GM19397 (cell line): ENCODE measurements around the gene TMC4.

ENCODE experiments used
- ATAC-seq: cut with Tn5 transposase; IDR thresholded peaks from one replicate; pipeline ENCODE4 v1.9.1; 2021; ENCODE audit warnings: mild to moderate bottlenecking, moderate library complexity; ENCODE audit not compliant: unreplicated experiment

Gene TMC4

GRCh38 chr19:54156953-54157352 lies 16.0 kb downstream of the TMC4 start:
- ATAC-seq = no peak

DNA sequence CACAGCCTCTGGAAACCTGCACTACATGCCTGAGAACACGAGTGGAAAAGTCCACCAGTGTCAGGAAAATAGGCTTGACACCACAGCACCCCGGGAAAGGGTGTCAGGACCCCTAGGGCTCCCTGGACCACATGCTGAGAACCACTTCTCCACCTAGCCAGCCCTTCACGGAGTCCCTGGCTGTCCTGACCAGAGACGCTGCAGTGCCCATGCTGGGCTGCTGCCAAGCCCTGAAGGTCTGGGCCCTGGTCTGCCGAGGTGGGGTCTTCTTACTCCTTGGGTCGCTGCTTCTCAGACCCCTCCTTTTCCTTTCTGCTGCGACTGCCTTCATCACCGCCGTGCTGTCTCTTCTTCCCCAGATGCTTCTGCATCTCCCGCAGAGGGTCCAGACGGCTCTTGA lies 16.5 kb downstream of the TMC4 start:
- no peak for ATAC-seq

DNA sequence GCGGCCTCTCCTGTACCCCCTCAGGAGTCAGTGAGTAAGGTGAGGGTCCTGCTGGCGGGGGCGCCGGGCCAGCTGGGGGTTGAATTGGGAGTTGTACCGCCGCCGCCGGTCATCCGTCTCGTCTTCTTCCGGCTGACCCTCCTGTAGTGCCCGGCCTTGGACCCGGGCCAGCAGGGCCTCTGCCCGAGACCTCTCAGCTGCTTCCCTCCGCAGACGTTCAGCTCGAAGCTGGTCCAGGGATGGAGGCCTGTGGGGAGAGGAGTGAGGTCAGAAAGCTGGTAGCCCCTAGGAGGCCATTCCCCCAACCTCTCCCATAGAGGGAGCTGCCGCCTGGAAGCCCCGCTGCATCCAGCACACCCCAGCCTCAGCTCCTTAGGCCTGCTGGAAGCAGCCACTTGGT lies 17.3 kb downstream of the TMC4 start:
- ATAC-seq = no peak

DNA sequence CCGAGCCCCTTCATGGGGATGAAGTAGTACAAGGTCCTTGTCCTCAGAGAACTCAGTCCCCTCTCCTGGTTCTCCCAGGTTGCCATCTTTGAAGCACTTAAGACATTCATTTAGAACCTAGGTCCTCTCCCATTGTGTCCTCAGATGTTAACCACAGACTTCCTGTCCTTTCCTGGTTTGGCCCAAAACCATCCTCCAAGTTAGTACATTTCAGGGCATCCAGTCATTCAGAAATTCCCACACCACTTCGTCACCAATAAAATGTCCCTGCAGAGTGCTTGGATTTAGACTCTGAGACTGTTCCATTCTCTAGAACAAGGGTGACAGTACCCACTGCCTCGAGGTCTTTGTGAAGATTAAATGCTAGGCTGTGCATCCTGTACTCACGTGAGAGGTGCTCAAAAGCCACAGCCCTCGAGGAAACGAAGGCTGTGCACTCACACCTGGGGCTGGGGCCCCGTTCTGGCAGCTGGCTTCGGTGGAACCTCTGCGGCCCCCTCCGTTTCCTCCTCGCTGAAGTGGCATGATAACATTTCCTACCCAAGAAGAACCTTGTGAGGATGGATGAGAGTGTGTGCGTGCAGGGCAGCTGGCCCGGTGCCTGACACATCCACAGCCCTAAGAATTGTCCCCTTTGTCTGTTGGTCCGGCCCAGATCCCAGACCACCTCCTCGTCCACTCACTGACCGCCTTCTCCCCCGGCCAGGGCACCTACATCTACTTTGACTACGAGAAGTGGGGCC lies 18.2 kb downstream of the TMC4 start:
- ATAC-seq = no peak

- no peak for ATAC-seq
Measured at GRCh38 chr19:54153731-54154326, 19.1 kb downstream of the TMC4 start.

GRCh38 chr19:54152878-54153524 lies 20.0 kb downstream of the TMC4 start:
- no peak for ATAC-seq

GRCh38 chr19:54152267-54152666 lies 20.7 kb downstream of the TMC4 start:
- ATAC-seq = no peak

DNA sequence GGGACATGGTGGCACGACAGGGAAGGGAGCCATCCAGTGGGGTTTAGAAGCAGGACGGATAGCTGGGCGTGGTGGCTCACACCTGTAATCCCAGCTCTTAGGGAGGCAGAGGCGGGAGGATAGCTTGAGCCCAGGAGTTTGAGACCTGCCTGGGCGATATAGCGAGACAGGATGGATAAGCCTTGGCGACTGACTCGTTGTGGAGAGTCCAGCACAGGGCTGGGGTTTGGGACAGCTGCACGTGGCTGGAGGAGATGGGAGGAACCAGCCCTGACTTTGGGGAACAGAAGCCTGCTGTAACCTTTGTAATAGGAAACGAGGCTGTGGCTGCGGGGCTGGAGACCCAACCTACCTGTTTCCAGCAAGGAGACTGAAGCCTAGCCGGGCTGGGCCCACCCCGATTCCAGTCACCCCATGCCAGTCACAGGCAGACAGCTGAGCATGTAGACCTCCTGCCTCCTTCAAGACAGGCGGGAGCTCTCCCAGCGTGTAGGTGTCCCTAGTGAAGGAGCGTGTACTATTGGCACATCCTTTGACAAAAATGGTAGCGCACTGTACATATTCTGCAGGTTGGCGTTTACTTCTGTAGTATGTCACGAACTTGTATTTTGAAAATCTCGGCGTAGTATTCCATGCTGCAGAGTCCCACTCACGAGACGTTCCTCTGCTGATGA lies 21.5 kb downstream of the TMC4 start:
- no peak for ATAC-seq

DNA sequence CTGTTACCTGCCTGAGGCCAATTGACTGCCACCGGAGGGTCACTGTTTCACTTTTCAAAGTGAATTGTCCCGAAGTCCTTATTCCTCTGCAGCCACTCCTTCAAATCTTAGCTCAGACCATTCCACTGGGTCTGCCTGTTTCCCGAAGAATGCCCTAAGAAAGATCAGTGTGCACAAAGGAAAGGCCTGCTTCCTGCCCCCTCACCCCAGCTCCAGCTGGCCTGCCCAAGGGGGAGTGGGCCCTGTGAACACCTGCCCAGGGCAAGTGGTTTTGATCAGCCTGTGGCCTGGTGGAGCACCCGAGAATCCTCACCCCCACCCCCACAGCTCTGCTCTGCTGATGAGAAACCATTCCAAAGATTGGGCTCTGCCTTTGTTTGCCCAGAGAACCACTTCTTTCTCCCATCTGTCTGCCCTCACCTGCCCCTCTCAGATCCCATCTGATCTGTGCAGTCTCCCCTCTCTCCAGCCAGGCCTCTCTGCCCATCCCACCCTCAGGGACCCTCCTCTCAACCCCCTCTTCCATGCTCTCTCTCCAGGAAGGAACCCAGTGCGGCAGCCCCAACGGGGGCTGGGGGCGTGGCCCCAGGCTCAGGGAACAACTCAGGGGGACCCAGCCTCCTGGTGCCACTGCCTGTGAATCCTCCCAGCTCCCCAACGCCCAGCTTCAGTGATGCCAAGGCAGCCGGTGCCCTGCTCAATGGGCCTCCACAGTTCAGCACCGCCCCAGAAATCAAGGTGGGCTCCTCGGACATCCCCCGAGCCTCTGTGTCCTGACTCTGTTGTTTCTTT lies 23.7 kb downstream of the TMC4 start:
- no peak for ATAC-seq

- no peak for ATAC-seq
Measured at GRCh38 chr19:54148158-54148557, 24.8 kb downstream of the TMC4 start.

DNA sequence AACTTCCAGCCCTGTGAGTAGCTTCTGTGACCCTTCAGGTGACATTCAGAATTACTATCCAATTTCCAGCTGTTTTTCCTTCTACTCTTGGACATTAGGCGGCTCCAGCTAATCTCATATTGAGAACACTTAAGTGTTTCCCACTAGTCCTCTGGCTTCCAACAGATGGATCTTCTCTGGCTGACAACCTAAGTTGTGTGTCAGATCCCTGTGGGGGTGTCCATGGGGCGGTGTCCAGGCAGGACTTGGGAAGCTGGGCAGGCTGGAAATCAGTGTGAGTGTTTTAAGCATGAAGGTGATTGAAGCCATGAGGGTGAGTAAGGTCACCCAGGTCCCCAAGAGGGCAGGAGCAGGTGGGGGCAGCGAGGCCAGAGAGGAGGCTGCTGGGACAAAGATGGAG lies 25.3 kb downstream of the TMC4 start:
- no peak for ATAC-seq

GRCh38 chr19:54145541-54146158 lies 27.3 kb downstream of the TMC4 start:
- no peak for ATAC-seq

DNA sequence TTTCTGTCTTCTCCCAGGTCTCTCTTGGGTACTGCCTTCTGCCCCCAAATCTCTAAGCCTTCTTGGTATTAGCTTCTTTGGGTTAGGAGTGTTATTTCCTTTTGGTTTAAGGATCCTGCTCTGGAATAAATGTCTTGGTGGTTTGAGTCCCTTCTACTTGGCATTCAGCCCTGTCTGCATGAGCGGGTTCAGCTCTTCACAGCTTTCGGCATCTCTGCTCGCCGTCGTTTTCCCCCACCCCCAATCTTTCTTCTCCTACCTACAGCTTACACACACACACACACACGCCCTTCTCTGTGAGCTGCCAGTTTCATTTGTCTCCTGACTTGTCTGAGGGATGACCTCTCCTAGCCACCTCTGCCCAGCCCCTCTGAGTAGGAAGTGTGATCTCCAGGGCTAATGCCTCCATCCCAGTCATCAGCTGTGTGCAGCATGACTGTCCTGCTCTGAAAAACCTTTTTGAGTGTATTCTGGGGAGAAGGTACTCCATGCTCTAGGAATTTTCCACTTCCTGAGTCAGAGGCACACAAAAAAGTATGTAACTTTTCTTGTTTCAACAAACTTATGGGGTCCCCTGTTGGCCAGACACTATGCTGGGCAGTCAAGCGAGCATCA lies 30.7 kb downstream of the TMC4 start:
- no peak for ATAC-seq

- no peak for ATAC-seq
Measured at GRCh38 chr19:54141356-54141755, 31.6 kb downstream of the TMC4 start.

DNA sequence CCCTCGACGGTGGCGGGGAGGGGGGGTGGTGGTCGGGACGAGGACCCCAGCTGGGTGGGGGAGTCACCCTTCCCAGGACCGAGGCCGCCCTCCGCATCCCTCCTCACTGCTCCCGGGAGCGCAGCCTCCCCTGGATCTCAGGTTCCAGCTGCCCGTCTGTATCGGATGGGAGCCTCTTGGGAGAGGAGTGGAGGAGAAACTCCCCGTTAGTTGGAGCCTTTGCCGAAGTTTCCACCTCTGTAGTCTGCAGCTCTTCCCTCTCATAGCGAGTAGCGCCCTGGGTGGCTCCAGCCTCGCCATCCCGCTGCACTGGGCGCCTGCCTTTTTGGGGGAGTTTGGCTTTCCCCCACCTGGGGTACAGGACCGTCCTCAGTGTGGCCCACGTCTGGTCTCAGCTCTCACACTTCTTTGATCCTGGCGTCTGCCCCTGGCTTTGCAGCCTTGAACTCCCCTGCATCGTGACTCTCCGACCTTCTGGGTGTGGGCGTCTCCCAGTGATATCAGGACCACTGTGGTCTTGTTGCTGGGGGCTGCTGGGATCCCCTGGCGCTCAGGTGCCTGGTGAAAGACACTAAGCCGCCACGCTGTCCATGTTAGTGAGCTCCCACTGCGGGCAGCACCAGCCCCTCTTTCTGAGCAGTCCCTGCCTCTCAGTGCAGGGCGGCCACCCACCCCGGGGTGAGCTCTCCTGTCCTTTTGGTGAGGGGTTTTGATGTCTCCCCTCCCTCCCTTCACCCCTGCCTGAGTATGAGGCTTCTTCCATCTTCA lies 34.3 kb downstream of the TMC4 start:
- ATAC-seq = no peak

DNA sequence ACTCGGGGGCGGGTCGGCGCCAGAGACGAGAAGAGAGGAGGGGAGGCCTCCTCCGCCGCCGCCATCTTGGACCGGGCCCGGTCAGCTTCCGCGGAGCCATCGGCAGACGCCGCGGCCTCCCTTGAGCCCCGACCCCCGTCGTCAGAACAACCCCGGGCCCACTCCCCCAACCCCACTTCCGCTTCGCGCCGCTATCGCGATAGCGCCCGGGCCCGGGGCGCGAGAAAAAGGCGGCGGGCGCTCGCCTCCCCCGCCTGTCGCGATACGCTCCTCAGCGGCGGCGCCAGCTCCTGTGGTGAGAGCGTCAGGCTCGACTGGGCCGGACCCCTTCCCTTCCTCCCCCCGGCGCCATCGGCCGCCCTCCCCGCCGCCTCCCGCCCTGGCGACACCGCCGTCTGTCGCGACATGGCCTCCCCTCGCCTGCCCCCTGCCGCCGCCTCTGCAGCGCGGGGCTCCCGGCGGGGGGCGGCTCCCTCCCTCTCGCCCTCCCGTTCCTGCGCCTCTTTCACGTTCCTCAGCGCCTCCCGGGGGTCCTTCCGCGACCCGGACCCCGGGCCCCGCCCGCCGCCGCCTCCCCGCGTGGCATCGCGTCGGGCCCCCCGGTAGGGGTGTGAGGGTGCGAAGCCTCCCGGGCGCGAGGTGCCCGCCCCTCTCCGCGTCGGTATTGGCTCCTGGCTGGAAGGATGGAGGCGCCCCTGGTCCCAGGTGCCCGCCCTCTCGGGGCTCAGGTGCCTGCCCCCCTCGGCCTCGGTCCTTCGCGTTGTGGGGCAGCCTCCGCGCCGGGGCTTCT lies 35.1 kb downstream of the TMC4 start, which contains the start of gene CNOT3:
CNOT3 (plus strand) TSS at position 64 of the 790 bp plus-strand sequence. CDS start 5,217 bp downstream, outside the sequence.
- no peak for ATAC-seq

GRCh38 chr19:54136864-54137698 lies 35.9 kb downstream of the TMC4 start:
- ATAC-seq = peak; percentile 73
